HG02623 (cell line): ENCODE results near the gene NEFH.

Experiments
- ATAC-seq: cut with Tn5 transposase; IDR thresholded peaks from one replicate; pipeline ENCODE4 v1.9.1; 2021; ENCODE audit warnings: moderate library complexity; ENCODE audit not compliant: unreplicated experiment

The NEFH gene

DNA sequence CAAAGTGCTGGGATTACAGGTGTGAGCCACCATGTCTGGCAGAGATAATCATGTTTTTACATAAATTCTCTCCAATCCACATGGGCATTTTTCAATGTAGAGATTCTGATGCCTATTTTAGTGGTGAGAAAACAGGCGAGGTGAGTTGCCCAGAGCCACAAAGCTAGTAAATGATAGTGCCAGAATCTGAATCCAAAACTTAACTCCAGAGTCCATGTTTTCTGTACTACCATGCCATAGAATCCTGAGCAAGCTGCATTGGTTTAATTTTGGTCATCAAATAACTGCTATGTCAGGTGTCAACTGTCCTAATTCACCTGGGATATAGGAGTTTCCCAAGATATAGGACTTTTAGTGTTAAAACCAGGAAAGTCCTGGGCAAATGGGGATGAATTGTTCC, 13.6 kb downstream of the NEFH start:
- ATAC-seq, result no peak

DNA sequence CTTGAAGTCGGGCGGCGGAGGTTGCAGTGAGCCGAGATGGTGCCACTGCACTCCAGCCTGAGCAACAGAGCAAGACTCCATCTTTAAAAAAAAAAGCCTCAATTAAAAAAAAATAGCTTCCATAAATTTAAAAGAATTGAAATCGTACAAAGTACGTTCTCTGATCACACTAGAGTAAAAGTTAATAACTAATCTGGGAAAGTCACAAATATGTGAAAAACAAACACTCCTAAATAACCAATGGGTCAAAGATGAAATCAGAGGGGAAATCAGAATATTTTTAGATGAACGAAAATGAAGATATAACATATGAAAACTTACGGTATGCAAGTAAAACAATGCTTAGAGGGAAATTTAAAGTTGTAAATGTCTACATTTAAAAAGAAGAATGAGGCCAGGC, 19.8 kb downstream of the NEFH start:
- ATAC-seq, result no peak

GRCh38 chr22:29503811-29504372, 23.9 kb downstream of the NEFH start:
- no peak for ATAC-seq

DNA sequence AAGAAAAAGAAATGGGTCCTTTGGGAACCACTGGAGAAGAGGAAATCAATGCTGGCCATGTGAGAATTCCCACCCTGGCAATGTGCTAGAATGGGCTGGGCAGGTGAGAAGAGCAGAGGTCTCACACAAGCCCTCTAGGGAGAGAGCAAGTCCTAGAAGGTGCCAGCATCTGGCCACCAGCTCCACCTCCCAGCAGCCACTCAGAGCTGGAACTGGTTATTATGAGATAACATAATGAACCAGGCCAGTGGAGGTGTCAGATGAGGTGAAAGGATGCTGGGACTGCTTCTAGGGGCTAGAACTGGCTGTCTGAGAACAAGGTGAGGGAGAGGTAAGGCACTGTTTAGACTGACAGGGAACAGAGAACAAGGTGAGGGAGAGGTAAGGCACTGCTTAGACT, 29.3 kb downstream of the NEFH start:
- no peak for ATAC-seq

GRCh38 chr22:29509815-29510214, 29.8 kb downstream of the NEFH start:
- ATAC-seq, result no peak

DNA sequence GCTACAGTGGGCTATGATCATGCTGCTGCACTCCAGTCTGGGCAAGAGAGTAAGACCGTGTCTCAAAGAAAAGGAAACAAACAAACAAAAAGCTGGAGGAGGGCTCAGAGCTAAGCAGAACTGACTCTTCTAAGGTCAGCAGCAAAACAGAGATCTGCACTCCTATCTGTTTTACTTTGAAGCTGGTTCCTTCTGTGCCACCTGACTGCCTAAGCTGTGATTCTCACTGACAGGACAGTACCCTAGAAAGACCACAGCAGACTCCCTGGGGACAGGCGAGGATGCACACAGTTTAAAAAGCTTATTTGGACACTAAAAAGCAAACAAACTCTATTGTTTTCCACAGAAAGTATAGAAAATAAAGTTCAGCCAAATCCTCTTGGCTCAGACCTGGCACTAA, 30.5 kb downstream of the NEFH start:
- ATAC-seq, result no peak

- no peak for ATAC-seq
These were observed 31.3 kb downstream of the NEFH start for GRCh38 chr22:29511126-29511862.

- no peak for ATAC-seq
These were observed 32.0 kb downstream of the NEFH start for GRCh38 chr22:29512031-29512430.

GRCh38 chr22:29517215-29517908, 37.3 kb downstream of the NEFH start:
- no peak for ATAC-seq

DNA sequence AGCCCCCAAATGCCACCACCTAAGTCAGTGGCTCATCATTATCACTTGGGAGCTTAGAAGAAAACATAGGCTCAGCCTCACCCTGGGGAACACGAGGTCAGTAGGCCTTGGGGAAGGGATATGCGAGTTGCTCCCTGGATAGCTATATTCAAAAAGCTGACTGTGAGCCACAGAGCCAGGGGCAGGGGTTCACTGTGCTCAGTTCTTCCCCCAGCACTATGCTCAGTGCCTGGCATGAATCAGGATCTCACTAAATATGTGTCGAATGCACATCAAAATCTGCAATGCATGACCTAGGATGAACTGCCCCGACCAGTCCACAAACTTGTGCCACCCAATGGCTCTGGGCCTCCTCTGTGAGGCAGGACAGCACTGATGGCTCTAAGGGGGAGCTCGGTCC, 38.4 kb downstream of the NEFH start:
- ATAC-seq, result no peak

- ATAC-seq, result no peak
These were observed 40.0 kb downstream of the NEFH start for GRCh38 chr22:29519996-29520395.

GRCh38 chr22:29520851-29521250, 40.8 kb downstream of the NEFH start:
- ATAC-seq, result no peak

DNA sequence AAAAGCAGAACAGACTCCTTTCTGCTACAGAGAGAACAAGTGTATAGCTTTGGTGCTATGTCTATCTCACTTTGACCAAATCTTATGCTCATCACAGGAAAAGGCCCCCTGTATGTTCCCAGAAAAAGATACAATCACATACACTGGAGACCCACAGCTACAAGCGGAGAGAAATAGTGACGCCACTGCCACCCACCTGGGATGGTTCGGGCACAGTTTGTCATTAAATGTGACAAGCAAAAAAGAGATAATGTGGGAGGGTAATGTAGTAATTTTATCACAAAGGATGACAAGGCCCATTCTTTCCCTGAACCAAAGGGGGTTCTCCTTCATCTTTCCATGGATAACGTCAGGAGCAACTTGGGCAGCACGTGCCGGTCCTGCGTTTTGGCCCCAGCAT, 41.5 kb downstream of the NEFH start:
- ATAC-seq, result no peak

DNA sequence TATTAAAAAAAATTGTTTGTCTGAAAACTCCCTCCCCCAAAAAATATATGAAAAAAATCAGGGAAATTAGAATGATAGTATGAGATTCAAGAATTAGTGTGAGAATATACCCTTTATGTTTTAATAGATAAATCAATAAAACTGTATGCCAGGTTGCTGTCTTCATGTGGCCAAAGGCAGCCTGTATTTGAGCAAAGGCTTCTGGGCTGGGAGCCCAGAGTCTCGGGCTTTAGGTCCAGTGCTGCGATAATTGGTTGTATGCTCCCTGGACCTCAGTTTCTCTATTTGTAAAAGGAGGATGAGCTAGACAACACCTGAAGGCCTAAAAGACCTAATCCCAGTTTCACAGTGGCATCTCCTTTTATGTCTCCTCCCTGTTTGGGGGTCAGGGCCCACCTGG, 43.7 kb downstream of the NEFH start:
- no peak for ATAC-seq

DNA sequence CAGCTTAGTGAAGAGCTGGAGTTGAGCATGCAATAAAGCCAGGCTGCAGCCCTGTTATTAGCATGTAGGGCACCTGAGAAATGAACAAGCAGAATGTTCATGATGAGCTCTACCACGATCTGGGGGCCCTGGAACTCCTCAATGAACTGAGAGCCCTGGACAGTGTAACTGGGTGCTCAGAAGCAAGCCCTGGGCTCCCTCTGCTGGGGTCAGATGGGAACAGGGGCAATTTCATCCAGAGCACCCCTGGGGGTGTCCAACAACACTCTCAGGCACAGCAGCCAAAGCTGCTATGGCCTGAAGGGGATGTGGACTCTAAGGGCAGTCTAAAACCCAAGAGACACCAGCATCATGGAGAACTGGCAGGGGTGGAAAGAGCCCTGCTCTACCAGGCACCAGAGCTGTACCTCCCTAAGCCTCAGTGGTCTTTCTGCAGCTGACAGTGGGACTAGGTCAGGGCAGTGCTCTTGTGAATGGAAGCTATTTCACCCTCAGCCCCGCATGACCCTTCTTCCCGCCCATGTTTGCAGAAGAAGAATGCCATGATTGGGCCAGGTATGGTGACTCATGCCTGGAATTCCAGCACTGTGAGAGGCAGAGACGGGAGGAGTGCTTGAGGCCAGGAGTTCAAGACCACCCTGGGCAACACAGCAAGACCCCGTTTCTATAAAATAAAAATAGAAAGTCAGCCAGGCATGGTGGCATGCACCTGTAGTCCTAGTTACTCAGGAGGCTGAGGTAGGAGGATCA, 44.6 kb downstream of the NEFH start:
- no peak for ATAC-seq

DNA sequence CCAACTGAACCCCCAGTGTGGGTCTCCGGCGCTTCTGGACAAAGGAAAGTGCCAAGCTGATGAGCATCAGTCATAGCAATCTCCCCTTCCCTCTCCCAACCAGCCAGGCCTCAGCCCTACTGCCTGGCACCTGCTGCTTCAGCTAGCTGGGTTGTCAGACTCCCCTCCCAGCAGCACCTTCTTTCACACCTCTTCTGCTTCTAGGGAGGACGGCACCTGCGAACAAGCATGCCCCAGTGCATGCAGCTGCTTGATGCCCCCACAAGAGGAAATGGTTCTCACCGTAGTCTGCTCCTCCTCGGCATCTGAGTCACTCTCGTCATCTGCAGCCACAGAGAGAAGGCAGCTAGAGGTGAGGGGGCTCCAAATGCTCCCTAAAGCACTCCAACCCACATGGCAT, 48.1 kb downstream of the NEFH start:
- no peak for ATAC-seq

DNA sequence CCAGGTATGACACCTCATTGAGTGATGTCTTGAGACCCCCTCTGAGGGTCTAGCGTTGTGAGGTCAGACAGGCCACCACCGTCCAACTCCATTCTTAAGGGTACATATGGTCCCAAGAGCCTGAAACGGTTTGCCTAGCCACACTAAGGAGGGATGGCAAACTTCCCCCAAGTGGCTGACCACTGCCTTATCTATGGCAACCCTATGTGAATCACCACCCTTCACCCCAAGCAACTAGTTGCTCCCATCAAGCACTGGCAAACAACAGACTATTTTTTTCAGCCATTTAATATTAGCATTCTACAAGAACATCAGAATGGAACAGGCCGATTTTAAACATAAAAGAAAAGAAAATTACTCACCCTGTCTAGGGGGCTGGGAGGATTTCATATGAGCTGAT, 50.7 kb downstream of the NEFH start:
- ATAC-seq, result no peak

GRCh38 chr22:29531419-29531818, 51.4 kb downstream of the NEFH start:
- ATAC-seq, result no peak

- no peak for ATAC-seq
These were observed 56.4 kb downstream of the NEFH start for GRCh38 chr22:29536411-29536810.

- no peak for ATAC-seq
These were observed 59.1 kb downstream of the NEFH start for GRCh38 chr22:29539105-29539504.
